Inferior parietal cortex (tissue), 1 donor: ENCODE measurements around the gene ELOVL3.

Experiments
- DNase-seq: peaks from one replicate; pipeline ENCODE4 v3.0.0-alpha.2; 2016; ENCODE audit errors: extremely low spot score

ELOVL3 gene

DNA sequence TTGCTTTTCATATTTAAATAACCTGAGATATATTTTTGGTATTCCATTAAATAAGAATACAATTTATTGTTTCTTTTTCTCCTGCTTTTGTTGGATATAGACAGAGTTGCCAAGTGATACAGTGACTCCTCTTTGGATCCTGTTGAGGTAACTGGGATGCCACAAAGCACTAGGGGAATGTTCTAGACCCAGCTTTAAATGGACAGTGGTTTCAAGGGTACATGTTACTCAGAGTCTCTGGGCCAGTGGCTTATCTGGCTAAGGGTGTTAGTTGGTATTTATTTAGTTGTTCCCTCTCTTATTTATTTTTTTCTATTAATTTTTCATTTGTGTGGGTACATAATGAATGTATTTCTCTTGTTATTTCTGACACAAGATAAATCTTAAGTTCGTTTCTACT is 28.3 kb downstream of the ELOVL3 start:
- no peak for DNase-seq

DNA sequence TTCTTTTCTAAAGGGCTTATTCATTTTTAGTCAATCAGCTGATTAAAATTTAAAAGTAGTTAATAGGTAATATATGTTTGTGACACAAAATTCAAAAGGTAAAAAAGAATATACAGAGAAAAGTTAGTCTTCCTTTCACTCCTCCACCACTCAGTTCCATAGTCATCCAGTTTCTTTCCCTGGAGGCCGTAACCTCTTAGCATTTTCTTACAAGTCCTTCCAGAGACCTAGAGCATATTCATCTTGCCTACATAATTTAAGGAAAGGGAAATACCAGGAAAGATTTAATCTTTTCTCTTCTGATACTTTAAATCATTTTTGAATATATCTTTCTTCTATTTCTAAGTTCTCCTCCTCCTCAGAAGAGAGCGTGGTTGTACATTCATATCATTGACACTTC is 29.3 kb downstream of the ELOVL3 start:
- DNase-seq = no peak

DNA sequence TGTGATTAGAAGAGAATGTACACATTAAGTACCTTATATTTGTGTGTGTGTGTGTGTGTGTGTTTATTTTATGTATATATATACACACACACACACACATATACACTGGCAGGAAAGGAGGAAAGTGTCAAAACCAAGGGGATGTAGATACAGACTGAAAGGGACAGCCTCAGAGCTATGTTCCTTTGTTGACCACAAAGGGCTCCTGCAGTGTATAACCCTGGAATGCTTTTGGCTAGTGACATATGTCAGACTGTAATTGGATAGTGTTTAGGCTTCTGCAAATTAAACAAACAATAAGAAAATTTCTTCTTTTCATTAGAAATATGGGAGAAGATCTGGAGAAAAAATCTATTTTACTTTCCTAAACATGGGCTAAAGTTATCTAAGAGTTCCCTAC is 35.1 kb downstream of the ELOVL3 start:
- DNase-seq = no peak

GRCh38 chr10:102261842-102262241 is 35.7 kb downstream of the ELOVL3 start:
- DNase-seq = no peak

GRCh38 chr10:102262744-102263370 is 36.8 kb downstream of the ELOVL3 start:
- no peak for DNase-seq

- no peak for DNase-seq
Observed at GRCh38 chr10:102264371-102264770, 38.3 kb downstream of the ELOVL3 start.

GRCh38 chr10:102266670-102267069 is 40.6 kb downstream of the ELOVL3 start:
- DNase-seq = no peak

GRCh38 chr10:102267748-102268147 is 41.6 kb downstream of the ELOVL3 start:
- no peak for DNase-seq

- no peak for DNase-seq
Observed at GRCh38 chr10:102268375-102268888, 42.3 kb downstream of the ELOVL3 start.

DNA sequence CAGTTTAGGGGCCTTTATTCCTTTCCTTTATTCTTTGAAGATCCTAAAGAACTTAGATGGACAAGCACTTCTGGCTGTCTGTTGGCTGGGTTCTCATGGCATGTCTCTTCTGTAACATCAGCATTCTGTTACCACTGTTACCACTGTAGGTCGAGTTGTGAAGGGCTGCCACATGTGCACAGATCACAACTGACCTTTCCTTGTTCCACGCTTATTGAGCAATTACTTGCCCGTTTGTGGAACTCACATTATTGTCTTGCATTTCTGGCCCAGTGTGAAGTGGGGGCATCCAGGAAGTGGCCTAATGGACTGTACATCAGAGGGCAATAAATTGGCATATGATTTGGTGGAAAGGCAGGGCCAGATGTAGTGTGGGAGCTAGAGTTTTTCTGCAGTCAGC is 42.9 kb downstream of the ELOVL3 start:
- DNase-seq = no peak

DNA sequence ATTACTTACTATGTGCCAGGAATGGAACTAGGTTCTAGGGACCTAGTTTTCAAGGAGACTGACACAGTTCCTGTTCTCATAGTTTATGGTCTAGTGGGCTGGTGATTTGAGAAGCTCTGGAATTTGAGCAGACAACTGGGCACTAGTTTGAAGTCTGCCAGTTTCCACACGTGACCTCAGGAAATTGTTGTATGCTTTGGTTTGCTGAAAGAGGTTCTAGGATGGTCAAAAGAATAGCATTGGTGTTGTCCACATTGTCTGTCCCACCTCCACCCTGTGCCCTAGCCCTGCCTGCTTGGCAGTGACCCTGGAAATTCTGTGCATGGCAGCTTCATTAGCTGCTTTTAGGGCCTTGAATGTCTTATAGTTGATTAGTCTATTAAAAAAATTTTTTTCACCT is 48.0 kb downstream of the ELOVL3 start:
- no peak for DNase-seq

DNA sequence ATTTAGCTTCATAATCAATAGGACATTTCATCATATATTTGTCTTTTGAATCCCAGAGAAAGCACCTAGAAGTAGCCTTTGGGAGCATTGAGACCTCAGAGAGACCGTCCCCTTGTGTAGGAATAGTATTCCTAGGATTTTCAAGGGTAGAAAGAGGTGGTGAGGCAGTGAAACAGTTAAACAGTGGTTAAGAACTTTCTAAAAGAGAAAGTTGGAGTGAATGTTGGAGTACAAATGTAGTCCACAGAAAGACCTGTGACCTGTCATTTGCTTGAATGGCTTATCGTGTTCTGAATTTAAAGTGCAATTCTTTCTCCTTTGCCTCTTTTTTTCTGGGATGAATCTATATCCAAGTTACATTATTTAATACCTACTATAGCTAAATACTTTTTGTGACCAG is 49.2 kb downstream of the ELOVL3 start:
- no peak for DNase-seq

GRCh38 chr10:102279104-102279503 is 53.0 kb downstream of the ELOVL3 start:
- no peak for DNase-seq
